Superior temporal gyrus (tissue), 1 donor: Measurements from ENCODE around the gene LUC7L.
A peak's percentile ranks its signal among the peaks of the same experiment; 100 is the strongest.
"Not testable (repeated sequence)": the region's sequence is repeated elsewhere in the genome, so short reads cannot be mapped to it uniquely, and the experiment has no call there.

Experiments
- DNase-seq: peaks from one replicate; pipeline ENCODE4 v3.0.0-alpha.2; 2016; ENCODE audit errors: extremely low spot score

Gene LUC7L, protein sequence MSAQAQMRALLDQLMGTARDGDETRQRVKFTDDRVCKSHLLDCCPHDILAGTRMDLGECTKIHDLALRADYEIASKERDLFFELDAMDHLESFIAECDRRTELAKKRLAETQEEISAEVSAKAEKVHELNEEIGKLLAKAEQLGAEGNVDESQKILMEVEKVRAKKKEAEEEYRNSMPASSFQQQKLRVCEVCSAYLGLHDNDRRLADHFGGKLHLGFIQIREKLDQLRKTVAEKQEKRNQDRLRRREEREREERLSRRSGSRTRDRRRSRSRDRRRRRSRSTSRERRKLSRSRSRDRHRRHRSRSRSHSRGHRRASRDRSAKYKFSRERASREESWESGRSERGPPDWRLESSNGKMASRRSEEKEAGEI

GRCh38 chr16:228852-229730 is at the start of gene LUC7L:
TSS of gene LUC7L (minus strand) at chr16:229449. CDS start at chr16:229339, 110 bp downstream.
- DNase-seq: peak; percentile 91

DNA sequence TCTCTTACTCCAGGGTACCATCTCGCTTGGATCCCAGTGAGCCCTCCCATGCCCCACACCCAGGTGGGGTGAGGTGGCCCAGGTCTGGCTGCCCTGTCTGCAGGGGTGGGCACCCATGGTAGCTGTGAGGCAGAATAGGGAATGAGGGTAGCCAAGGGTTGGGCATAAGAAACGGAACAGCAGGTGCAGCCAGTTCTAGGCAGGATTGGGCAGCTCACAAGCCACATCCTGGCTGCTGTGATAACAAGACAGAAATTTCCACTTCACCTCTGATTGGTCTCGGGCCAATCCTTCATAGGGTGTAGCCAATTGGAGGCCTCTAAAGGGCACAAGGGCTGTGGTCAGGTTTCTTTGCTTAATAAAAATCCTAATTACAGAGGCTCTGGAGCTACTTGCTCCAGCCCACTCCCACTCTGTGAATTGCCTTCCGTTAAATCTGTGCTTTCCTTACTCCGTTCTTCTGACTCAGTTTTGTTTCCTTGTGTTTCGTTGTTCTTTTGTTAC is 49.7 kb upstream of the LUC7L start:
- no peak for DNase-seq

- DNase-seq: no peak
Measured at GRCh38 chr16:276426-277077, 47.3 kb upstream of the LUC7L start.

DNA sequence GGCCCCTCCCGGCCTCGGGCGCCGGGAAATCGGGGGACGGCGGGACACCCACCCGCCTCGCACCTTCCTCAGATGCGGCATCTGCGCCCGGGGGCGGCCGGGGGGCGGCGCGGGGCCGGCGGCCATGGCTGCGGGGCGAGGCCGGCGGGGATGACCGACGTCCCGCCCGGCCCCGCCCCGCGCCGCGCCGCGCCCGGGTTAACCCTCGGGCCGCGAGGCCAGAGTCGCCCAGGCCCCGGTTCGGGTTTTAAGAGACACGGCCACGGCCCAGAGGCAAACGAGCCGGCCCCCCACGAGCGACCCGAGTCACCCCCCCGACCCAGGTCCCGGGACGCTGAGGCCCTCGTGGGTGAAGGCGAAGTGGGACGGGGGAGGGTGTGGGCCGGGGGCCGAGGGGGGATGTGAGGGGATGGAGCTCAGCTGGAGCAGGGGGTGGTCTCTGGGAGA is 46.6 kb upstream of the LUC7L start, which contains the start of gene RGS11:
TSS of gene RGS11 (minus strand) at position 159 of the 447 bp plus-strand sequence. CDS start at position 126, 33 bp downstream.
- DNase-seq: no peak

- no peak for DNase-seq
Measured at GRCh38 chr16:275041-275641, 45.9 kb upstream of the LUC7L start.

DNA sequence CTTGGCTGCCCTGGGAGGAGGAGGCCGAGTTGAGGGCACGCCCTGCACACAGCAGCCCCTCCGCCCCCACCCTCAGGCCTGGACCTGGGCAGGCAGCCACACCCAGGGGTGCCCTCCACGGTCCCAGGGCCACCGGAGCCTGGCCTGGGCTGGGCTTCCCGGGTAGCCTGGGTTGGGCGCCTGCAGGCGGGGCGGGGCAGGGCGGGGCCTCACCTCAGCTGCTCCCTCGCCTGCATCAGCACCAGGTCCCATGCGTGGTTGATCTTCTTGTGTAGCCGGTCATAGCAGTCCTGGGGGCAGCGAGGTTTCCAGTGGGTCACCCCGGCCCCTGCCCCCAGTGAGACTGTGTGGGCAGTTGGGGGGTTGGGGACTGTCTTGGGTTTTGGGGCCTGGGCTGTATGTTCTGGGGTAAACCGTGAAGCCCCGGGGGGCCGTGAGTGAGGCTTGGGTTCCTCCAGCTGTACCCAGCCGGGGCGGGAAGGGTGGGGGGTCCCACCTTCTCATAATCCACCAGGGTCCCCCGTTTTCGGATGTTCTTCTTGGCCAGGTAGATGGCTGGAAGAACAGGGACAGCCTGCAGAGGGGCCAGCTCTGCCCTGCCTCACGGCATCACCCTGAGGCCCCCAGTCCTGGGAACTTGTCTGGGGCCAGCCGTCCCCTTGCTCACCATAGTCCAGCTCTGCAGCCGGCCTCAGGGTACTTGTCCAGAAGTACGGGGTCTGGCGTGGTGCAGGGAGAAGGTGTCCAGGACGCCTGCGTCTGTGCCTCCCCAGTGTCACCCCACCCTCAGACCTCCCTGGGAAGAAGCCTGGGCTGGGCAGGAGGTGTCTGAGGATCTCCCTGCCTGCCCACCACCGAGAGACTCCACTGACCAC is 44.5 kb upstream of the LUC7L start:
- no peak for DNase-seq

DNA sequence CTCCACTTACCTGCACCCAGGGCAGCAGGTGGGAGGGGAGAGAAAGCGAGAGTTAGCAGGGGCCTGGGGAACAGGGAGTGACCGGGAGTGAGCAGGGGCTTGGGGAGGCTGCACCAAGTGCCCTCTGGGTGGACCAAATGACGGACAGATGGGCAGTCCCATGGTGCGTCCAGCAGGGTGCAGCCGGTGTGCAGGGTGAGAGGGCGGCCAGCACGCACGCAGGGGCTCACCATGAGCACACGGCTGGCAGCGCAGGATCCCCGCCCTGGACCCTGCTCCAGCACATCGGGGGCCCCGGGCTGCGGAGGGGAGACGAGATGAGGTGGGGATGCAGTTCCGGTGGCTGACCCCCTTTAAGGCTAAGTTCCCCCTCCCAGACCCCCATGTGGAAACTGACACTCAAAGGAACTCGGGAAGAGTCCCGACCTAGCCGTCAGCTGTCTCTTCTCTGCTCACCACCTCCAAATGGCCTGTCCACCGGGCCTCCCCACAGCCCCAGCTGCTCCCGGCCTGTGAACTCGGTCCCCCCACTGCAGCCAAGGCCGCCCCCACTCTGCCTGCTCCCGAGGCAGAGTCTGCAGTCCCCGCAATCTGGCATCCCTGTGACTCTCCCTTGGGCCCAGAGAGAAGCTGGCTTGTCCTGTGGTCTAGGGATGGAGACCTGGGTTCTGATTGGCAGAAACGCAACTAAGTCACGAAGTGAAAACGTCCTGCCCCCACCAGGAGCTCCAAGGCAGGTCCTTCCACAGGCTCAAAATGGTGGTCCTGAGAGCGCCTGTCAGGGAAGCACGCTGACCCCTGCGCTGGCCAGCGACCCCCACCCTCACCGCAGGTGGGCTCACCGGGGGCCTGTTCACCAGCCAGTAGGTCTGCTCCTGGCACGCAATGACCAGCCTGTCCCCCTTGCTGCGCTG is 43.6 kb upstream of the LUC7L start:
- DNase-seq: no peak

- DNase-seq: no peak
Measured at GRCh38 chr16:270381-271255, 41.4 kb upstream of the LUC7L start.

DNA sequence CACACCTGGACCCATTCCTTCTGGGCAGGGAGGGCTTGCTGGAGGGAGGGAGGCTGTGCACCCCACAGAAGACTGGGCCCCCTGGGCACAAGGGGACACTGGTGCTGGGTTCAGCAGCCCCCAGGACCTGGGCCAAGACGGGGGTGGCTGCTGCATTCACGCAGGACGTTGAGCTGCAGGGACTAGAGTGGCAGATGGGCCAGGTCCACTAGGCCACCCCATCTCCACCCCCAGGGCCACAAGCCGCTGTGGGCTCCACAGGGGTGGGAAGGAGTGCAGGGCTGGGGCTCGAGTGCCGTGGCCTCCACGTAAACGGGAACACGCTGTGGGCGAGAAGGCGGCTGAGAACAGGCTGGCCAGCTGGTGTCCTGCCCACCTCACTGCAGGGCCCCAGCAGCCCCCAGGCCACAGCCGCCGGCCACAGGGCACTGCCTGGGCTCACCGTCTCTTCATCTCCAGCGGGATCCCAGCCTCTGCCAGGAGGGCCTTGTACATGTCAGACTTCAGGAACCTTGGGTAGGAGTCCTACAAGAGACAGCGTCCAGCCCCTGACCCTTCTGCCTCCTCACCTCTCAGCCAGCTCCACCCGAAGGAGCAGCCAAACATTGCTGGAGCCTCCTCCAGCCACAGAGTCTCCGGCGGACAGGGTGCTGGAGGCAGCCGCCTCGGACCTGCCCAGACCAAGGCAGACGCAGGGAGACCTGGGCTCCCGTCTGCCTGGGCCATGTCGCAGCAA is 40.0 kb upstream of the LUC7L start:
- DNase-seq: no peak

DNA sequence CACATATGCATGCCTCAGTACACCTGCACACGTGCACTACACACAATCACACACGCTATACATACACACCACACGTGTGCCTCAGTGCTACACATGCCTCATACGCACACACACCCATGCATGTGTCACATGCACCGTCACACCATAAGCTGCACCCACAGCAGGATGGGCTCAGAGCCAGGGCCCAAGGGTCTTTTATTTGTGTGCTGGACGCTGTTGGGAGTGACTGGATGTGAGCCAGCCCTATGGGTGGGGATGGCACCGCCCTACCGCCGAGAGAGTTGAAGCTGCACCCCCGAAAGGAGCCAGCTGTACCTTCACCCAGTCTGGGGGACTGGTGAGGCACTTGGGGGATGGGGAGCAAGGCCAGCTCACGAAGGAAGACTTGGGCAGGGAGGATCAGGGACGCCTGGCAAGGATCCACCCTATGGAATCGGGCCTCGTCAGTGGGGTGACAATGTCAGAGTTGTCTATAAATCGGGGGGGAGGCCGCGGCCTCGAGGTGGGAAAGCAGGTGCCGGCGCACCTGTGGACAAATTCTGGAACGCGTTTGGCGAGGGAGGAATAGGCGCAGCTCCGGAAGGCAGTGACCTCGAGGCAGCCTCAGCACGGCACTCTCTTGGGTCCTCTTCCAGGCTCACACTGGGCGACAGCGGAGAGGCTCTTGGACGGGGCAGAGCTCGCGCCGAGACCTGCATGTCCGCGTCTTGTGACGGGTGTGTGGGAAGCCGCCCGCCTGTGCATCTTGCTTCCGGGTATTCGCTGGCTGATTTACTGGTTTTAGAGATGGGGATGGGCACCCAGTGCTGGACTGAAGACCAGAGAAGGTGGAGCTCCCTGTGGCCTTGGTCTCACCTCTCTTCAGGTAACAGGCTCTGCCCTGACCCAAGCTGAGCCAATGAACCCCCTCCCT is 39.1 kb upstream of the LUC7L start:
- no peak for DNase-seq

DNA sequence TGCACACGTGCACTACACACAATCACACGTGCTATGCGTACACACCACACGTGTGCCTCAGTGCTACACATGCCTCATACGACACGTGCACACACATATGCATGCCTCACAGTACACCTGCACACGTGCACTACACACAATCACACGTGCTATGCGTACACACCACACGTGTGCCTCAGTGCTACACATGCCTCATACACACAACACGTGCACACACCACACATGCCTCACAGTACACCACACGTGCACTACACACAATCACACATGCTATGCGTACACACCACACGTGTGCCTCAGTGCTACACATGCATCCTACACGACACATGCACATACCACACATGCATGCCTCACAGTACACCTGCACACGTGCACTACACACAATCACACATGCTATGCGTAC is 38.3 kb upstream of the LUC7L start:
- not testable (repeated sequence) for DNase-seq

DNA sequence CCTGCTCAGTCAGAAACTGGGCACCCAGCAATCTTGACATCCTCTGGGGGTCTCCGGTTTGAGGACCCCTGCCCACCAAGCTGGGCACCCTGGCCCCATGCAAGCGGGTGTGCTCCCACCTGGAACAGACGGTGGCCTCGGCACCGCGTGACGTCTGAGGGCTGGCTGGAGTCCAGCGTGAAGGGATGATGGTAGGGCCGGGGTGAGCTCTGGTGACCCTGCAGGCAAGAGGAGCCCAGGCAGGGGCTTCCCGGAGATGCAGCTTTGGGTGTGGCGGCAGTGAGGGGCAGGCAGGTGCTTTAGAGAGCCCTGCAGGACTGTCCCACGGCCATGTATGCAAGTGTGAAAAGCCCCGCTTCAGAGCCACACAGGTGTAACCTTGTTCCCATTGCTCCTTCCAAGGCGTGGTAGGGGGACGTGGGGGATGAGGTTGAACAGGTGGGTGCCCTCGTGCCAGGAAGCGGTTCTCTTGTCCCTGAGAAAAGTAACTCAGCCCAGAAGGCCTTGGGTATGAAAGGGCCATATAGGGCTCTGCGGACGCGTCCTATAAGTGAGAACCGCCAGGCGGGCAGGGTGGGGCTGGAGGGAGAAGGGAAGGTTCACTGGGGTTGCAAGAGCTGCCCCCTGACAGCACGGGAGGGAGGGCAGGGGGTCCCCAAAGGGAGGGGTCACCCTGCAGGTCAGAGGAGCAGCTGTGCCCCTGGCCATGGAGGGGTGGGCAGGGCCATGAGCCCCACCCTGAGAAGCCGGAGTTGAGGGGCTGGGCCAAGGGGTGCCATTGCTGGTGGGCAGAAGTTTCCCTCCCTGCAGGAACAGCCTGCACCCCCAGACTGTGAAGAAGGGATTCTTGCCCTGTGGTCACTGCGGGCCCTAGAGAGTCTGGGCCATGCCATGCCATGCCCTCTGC is 37.3 kb upstream of the LUC7L start:
- no peak for DNase-seq

DNA sequence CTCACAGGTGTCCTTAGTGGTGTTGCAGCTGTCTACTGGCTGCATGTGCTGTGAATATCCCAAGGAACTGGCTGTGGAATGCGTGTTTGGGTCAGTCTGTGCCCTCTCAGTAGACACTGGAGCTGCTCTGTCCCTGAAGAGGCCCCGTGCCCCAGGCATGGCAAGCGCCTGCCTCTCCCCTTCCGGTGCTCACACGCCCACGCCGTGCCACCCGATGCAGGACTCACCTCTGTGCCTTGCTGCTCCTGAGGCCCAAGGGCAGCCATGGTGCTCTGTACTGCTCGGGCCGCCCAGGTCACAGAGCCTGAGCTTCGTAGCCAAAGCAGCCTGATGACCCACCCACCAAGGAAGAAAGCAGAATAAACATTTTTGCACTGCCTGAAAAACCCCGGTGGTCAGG is 36.5 kb upstream of the LUC7L start:
- no peak for DNase-seq

DNA sequence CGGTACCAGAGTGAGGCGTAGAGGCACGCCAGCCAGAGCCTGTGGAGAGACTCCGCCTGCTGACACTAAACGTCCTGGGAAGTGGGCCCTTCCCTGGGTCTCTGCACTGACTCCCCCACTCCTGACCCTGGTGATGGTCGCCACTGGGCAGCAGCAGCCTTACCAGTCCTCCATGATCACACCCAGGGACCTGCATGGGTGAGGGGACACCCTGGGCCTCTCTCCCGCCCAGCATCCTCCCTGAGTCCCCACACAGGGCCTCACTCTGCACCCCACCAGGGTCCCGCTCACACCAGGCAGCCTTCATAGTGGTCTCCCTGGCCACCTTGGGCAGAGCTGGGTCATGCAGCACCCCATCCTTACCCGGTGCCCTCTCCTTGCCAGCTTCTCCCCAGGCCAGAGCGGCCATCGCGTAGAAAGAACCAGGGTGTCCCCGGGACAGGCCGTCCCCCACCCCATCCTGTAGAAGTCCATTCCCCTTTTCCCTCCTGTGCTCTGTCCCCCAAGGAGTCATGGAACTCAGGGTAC is 35.8 kb upstream of the LUC7L start:
- DNase-seq: no peak

DNA sequence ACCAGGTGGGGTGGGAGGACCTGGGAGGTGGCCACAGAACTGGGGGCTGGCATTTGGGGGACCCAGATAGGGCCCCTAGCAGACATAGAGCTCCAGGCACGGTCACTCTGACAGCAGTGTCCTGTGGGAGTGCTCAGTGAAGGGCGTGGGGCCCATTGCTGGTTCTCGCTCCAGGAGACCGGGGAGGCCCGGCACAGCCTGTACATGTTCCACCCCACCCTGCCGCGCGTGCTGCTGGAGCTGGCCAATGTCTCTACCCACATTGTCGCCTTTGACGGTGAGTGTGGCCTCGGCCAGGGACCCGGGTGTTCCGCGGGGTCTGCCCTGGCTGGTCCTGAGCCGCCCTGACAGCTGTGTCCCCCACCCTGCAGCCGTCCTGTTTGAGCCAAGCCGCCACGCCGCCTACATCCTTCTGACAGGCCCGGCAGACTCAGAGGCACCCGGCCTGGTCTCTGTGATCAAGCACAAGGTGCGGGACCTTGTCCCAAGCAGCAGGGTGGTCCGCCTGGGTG is 35.2 kb upstream of the LUC7L start:
- DNase-seq: no peak
